Regular cardiac myocyte (primary cell): Measurements from ENCODE around the gene ITPKA. TPM values are rescaled to one million over a fixed set of nuclear protein-coding genes. Genes with fewer than 3 reads are reported as not detected.

Experiments
- total RNA-seq: library from RNA; depleted of rRNA; stranded (reverse); fragments of >200 nt; gene quantifications from 2 replicates; pipeline ENCODE4 v1.2.3, GENCODE V29; 2014

The ITPKA gene
- 0.28 and 1.2 TPM in 2 replicates for total RNA-seq

DNA sequence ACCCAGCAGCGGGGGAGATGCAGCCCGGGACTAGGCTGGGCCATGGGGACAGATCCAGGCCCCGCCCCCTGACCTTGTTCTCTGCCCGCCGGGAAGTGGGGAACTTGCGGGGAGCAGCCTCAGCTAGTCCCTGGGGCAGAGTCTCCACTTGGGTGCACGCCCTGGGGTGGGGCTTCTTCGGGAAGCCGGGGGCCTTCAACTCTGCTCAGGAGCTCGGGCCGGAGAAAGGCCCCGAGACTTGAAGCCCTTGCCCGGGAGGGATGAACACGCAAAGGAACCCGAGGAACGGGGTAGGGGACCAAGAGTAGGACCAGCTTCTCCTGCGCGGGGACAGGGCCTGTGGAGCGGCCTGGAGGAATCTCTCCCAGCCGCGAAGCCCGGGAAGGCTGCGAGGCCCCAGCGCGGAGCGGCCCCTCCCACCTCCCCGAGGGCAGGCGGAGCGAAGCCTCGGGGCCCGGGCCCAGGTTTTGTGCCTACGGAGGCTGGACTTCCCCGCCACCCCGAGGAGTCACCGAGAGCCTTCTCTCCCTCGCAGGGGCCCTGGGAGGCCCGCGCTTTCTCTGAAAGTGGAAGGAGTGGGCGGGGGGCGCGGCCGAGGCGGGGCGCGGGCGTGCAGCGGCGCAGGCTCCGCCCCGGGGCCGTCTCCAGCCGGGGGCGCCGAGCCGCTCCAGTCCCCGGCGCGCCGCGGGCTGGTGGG lies at the start of gene ITPKA:
Gene ITPKA (plus strand): TSS at position 670 of the 697 bp plus-strand sequence. CDS start 54 bp downstream, outside the sequence.

DNA sequence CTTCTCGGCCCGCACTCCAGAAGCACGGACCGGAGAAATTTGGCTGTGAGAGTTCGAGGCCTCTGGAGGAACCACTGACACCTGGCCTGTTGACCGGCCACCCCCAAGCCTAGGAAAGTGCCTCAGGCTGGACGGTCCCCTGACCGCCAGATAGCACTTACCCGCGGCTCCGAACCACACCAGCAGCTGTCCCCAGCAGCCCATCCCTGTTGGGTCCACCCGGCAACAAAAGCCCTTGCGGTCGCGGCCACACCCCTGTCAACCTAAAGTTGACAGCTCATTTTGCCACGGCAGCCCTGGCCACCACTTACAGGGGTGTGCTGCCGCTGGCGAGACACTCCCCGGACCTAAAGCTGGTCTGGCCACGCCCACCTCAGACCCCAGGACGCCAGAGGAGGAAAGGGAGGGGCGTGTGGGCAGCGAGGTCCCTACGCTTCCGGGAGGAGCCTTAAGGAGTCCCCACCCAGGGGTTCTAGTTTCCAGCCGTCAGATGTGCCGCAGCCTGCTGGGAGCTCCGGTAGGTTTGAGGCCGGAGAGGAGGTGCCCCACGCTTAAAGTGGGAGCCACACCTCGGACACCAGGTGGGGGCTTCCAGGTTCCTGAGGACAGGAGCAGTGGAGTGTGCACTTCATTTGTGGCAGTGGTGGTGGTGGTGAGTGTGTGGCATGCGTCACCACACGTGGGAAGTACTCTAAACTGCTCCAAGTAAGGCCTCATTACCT lies 20.0 kb downstream of the ITPKA start, which contains the start of gene LTK:
Gene LTK (minus strand): TSS at position 322 of the 722 bp plus-strand sequence. CDS start 118 bp downstream, at position 204.

Other genes with a start within 250 kb of the ITPKA start
- 2.3 and 14.6 TPM in 2 replicates for gene OIP5, start 161.3 kb upstream of the ITPKA start, total RNA-seq
- gene NUSAP1, start 161.0 kb upstream of the ITPKA start, total RNA-seq = 16.3 and 71.5 TPM in 2 replicates
- 31.3 and 38.5 TPM in 2 replicates for gene NDUFAF1, start 91.4 kb upstream of the ITPKA start, total RNA-seq
- gene RTF1, start 76.8 kb upstream of the ITPKA start, total RNA-seq = 10.7 and 18.4 TPM in 2 replicates
- under 0.01 and 0.19 TPM in 2 replicates for gene LTK, start 20.0 kb downstream of the ITPKA start, total RNA-seq
- gene RPAP1, start 50.4 kb downstream of the ITPKA start, total RNA-seq = 52.0 and 53.6 TPM in 2 replicates
- gene TYRO3, start 65.3 kb downstream of the ITPKA start, total RNA-seq = 3.4 and 5.9 TPM in 2 replicates
- 31.2 and 48.2 TPM in 2 replicates for gene MGA, start 166.5 kb downstream of the ITPKA start, total RNA-seq